Measurements from ENCODE around the gene DNMT3B.

The DNMT3B gene

GRCh38 chr20:32830437-32830836, 68.3 kb downstream of the DNMT3B start:
- no peak for TF ChIP-seq CTCF (IDR thresholded peaks at IDR 0.05; ENCODE audit: borderline replicate concordance, insufficient read depth, low read depth, low read length)
- H3K4me3 ChIP-seq (ENCODE audit: low read depth, low read length): no peak overlapping the region

- H3K4me3 ChIP-seq (ENCODE audit: low read depth, low read length): no peak overlapping the region
- no peak for TF ChIP-seq CTCF (IDR thresholded peaks at IDR 0.05; ENCODE audit: borderline replicate concordance, insufficient read depth, low read depth, low read length)
Observed at GRCh38 chr20:32831982-32832381, 69.8 kb downstream of the DNMT3B start.

GRCh38 chr20:32832664-32833063, 70.5 kb downstream of the DNMT3B start:
- no peak overlapping the region for H3K4me3 ChIP-seq (ENCODE audit: low read depth, low read length)
- no peak for TF ChIP-seq CTCF (IDR thresholded peaks at IDR 0.05; ENCODE audit: borderline replicate concordance, insufficient read depth, low read depth, low read length)

- no peak overlapping the region for H3K4me3 ChIP-seq (ENCODE audit: low read depth, low read length)
- no peak for TF ChIP-seq CTCF (IDR thresholded peaks at IDR 0.05; ENCODE audit: borderline replicate concordance, insufficient read depth, low read depth, low read length)
Observed at GRCh38 chr20:32834972-32835371, 72.8 kb downstream of the DNMT3B start.

GRCh38 chr20:32837157-32837556, 75.0 kb downstream of the DNMT3B start:
- H3K4me3 ChIP-seq (ENCODE audit: low read depth, low read length): no peak overlapping the region
- no peak for TF ChIP-seq CTCF (IDR thresholded peaks at IDR 0.05; ENCODE audit: borderline replicate concordance, insufficient read depth, low read depth, low read length)

GRCh38 chr20:32839227-32839981, 77.2 kb downstream of the DNMT3B start:
- no peak for TF ChIP-seq CTCF (IDR thresholded peaks at IDR 0.05; ENCODE audit: borderline replicate concordance, insufficient read depth, low read depth, low read length)
- H3K4me3 ChIP-seq (ENCODE audit: low read depth, low read length): no peak overlapping the region

- H3K4me3 ChIP-seq (ENCODE audit: low read depth, low read length): no peak overlapping the region
- no peak for TF ChIP-seq CTCF (IDR thresholded peaks at IDR 0.05; ENCODE audit: borderline replicate concordance, insufficient read depth, low read depth, low read length)
Observed at GRCh38 chr20:32839982-32840285, 77.7 kb downstream of the DNMT3B start.
